HG03280 (cell line): ENCODE data around the gene TBL3.
"Not testable (repeated sequence)": the region's sequence is repeated elsewhere in the genome, so short reads cannot be mapped to it uniquely, and the experiment has no call there.

Source experiments
- ATAC-seq: cut with Tn5 transposase; IDR thresholded peaks from one replicate; pipeline ENCODE4 v1.9.1; 2021; ENCODE audit warnings: mild to moderate bottlenecking, moderate library complexity; ENCODE audit not compliant: unreplicated experiment

The TBL3 gene

DNA sequence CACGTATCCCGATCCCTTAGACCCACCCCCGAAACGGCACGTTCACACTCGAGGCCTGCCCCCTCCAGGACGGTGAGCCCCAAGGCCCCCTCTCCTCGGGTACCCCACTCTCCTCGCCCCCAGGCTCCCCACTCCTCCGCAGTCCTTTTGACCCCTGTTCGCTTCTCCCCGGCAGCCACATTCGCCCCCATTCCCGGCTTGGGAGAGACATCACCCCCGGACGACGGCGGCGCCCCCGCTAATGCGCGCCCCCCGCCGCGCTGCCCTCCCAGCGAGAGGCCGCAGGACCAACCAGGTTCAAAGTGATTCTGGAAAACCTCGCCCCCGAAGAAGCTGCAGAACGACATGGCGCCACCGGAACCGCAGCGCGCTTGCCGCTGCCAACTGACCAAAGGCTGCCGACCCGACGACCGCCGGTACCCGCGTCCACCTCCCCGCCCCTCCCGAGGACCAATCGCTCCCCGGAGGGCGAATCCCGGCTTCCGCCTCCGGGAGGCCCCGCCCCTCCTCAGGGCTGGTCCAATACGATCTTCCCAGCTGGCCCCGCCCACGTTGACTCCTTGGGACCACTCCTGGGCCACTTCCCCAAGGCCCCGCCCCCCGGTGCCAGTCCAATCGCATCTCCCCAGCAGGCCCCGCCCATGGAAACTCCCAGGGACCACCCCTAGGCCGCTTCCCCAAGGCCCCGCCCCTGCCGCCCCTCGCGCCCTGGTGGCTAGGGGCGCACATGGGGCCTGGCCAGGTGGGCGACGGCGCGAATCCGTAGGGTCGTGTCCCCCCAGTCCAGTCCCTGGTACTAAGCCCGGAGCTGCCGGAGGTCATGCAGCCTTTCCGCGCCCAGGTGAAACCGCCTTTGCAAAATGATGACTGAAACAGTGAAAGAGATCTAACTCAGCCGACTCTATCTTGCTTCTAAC lies 28.8 kb upstream of the TBL3 start, which contains the start of gene MSRB1:
Gene MSRB1 (minus strand): TSS at position 390 of the 917 bp plus-strand sequence. CDS start 43 bp downstream, at position 347.
- ATAC-seq: peak; percentile 96

DNA sequence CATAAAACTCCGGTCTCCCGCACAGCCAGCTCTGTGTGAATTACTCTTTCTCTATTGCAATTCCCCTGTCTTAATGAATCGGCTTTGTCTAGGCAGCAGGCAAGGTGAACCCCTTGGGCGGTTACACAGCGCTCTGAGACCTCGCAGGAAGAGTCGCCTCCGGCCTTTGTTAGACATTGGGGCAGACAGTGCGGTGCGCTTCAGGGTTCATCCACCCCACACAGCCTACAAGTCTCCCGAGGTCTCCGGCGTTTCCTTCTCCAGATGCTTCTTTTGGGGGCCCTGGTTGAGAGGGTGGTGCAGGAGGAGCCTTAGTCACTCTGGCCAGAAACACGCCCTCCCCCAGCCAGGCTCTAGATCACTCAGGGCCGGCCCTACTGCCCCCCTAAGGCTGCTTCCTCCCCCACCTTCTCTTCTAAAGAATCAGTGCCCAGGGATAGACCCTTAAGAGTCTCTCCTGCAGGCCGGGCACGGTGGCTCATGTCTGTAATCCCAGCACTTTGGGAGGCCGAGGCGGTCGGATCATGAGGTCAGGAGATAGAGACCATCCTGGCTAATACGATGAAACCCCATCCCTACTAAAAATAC lies 27.1 kb upstream of the TBL3 start:
- no peak for ATAC-seq

DNA sequence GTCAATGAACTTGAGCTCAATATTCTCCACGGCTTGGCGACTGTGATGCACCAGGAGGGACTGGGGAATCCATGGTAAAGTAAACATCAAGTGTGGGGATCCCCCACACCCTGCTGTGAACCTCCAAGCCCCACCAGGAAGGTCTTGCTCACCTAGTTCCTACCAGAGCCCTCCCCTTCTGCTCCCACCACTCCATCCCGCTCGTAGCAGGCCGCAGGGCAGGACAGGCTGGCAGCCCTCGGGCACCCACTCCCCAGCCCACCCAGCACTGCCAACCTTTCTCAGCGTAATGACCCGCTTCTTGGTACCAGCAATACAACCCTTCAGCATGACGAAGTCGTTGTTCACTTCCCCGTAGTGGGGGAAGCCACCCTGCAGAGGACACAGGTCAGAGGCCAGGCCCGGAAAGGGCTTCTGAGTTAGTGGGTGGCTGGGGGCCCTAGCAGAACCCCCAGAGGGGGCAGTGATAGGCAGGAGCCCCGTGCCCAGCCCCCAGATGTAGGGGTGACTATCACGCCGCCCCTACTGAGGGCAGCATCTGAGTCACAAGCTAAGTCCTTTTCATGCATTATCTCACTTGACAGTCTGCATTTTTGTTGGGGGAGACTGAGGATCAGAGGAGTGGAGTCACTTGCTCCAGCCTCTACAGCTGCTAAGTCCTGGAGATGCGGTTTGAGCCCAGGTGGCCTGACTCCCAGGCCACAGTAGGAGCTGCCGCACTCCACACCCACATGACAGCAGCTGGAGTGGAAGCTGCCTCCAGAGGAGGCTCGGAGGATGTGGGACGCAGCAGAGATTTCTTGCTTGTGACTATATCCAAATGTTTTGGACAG lies 26.1 kb upstream of the TBL3 start:
- ATAC-seq: no peak

DNA sequence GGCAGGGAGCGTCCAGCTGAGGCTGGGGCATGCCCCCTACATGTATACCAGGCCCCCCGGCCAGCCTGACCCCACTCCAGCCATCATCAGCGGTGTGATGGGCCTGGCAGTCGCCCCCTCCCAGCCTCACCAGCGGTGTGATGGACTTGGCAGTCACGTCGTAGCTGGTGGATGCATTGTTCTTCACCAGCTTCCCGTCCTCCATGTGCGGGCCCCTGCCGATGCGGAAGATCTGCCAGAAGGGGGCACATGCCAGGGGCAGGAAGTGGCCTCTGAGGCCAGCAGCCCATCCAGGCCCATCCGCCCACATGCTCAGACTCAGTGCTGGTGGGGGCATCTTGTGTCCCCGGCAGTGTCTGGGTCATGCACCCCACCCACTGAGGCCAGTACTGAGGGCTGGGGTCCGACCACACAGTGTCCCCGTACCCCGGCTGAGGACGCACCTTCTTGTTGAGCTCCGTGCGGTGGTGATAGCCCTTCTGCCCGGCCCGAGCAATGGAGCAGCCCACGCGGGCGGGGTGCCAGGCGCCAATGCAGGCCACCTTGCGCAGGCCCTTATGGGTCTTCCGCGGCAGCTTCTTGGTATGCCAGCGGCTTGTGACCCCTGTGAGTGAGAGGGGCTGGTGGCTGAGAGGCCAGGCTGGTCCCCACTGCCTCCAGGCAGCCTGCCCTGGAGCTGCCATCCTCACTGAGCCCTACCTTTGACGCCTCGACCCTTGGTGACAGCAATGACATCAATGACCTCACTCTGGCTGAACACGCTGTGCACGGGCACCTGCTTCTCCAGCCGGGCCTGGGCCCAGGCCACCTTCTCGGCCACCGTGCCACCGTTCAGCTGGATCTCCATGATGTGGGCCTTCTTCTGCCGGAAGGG lies 25.1 kb upstream of the TBL3 start:
- ATAC-seq: no peak

GRCh38 chr16:1947369-1947670 lies 24.5 kb upstream of the TBL3 start:
- ATAC-seq: no peak

- no peak for ATAC-seq
Measured at GRCh38 chr16:1949507-1949906, 22.3 kb upstream of the TBL3 start.

- ATAC-seq: no peak
Measured at GRCh38 chr16:1950047-1950446, 21.8 kb upstream of the TBL3 start.

- ATAC-seq: no peak
Measured at GRCh38 chr16:1950559-1950958, 21.3 kb upstream of the TBL3 start.

DNA sequence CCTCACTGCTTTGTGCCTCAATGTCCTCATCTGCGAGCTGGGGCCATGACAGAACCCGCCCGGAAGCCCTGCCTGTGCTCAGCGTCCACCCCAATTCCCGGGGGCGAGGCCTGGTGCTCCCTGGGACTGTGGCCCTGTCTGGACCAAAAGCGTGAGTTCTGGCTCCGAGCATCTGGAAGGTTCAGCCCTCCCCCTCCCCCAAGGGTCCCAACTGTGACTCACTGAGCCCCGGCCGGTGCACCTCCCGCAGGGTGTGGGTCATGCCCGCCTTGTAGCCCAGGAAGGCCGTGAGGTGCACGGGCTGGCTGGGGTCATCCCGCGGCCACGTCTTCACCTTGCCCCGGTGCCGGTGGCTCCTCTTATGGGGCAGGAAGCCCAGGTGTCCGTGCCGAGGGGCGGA lies 18.1 kb upstream of the TBL3 start:
- no peak for ATAC-seq

- not testable (repeated sequence) for ATAC-seq
Measured at GRCh38 chr16:1957434-1958142, 14.3 kb upstream of the TBL3 start.

- not testable (repeated sequence) for ATAC-seq
Measured at GRCh38 chr16:1958143-1958491, 13.7 kb upstream of the TBL3 start.

DNA sequence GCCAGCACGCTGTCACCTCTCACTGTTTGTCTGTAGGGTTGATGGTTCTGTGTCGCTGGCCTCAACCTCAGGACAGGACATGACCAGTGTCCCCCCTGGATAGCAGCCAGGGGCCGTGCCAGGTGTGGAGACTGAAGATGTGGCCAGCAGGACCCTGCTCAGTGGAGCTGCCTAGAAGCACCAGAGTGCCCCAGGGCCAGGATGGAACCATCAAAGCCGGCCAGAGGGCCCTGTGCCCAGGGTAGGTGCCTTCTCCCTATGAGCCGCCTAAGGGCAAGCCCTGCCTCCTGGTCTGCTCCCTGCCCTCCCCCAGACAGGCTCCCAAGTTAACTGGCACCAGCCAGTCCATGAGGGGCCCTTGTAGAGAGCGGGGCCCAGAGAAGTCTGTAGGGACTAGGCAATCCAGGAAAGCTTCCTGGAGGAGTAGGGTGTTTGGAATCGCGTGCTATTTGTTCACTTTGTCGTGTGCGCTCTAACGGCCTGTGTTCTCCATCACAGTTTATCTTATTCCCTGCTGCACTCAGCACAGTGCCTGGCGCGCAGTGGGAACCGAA lies 13.1 kb upstream of the TBL3 start:
- no peak for ATAC-seq

GRCh38 chr16:1959269-1960039 lies 12.4 kb upstream of the TBL3 start, which contains the start of gene NDUFB10:
Gene NDUFB10, plus strand, starts transcription at chr16:1959538. Its CDS starts 87 bp downstream, at chr16:1959625.
- peak; percentile 81 for ATAC-seq

- no peak for ATAC-seq
Measured at GRCh38 chr16:1960665-1961630, 10.9 kb upstream of the TBL3 start.

DNA sequence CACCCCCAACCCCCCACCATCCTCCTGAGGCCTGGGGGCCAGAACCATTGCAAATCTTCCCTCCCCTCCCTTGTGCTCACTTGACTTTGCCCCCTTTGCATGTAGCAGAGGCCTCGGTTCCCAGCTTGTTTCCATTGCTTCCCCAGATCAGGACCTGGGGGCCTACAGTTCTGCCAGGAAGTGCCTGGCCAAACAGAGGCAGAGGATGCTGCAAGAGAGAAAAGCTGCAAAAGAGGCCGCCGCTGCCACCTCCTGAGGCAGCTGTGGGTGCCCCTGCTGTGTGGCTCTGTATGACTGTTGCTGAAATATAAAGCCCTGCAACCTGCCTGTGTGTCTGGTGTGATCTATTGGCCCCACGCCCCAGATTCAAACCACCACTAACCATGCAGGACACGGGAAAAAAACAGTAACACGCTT lies 10.2 kb upstream of the TBL3 start:
- no peak for ATAC-seq

GRCh38 chr16:1962161-1963153 lies 9.4 kb upstream of the TBL3 start:
- not testable (repeated sequence) for ATAC-seq
